Measurements from ENCODE around the gene SLC4A2.

- TF ChIP-seq POU6F1 (CRISPR knock-in tag; IDR thresholded peaks at IDR 0.05; ENCODE audit: borderline replicate concordance, low read depth) (no peak), PPARA (CRISPR knock-in tag; IDR thresholded peaks at IDR 0.05; ENCODE audit: borderline replicate concordance) (no peak), PATZ1 (CRISPR knock-in tag; IDR thresholded peaks at IDR 0.05; ENCODE audit: borderline replicate concordance) (no peak), ARNTL (CRISPR knock-in tag; IDR thresholded peaks at IDR 0.05; ENCODE audit: borderline replicate concordance, low read depth) (no peak), OSR1 (CRISPR knock-in tag; IDR thresholded peaks at IDR 0.05) (no peak), ZFP30 (CRISPR knock-in tag; IDR thresholded peaks at IDR 0.05) (no peak), ZNF565 (CRISPR knock-in tag; conservative IDR thresholded peaks at IDR 0.05; ENCODE audit: low read depth) (no peak), ZNF8 (CRISPR knock-in tag; IDR thresholded peaks at IDR 0.05) (no peak), BACH2 (CRISPR knock-in tag; IDR thresholded peaks at IDR 0.05; ENCODE audit: borderline replicate concordance) (no peak), CREB5 (CRISPR knock-in tag; IDR thresholded peaks at IDR 0.05; ENCODE audit: low read depth) (no peak)
Observed at GRCh38 chr7:151015967-151016366, 43.4 kb upstream of the SLC4A2 start.
